ENCODE measurements around the gene IRAK1BP1. TPM values are rescaled to one million over a fixed set of nuclear protein-coding genes. Genes with fewer than 3 reads are reported as not detected.
"Not testable (repeated sequence)": the region's sequence is repeated elsewhere in the genome, so short reads cannot be mapped to it uniquely, and the experiment has no call there.

The IRAK1BP1 gene, protein sequence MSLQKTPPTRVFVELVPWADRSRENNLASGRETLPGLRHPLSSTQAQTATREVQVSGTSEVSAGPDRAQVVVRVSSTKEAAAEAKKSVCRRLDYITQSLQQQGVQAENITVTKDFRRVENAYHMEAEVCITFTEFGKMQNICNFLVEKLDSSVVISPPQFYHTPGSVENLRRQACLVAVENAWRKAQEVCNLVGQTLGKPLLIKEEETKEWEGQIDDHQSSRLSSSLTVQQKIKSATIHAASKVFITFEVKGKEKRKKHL
- 10 to 100 TPM; 13.1 to 13.6 (median 13.2) TPM for polyA plus RNA-seq (ENCODE audit: insufficient read length in 4 of 4)

DNA sequence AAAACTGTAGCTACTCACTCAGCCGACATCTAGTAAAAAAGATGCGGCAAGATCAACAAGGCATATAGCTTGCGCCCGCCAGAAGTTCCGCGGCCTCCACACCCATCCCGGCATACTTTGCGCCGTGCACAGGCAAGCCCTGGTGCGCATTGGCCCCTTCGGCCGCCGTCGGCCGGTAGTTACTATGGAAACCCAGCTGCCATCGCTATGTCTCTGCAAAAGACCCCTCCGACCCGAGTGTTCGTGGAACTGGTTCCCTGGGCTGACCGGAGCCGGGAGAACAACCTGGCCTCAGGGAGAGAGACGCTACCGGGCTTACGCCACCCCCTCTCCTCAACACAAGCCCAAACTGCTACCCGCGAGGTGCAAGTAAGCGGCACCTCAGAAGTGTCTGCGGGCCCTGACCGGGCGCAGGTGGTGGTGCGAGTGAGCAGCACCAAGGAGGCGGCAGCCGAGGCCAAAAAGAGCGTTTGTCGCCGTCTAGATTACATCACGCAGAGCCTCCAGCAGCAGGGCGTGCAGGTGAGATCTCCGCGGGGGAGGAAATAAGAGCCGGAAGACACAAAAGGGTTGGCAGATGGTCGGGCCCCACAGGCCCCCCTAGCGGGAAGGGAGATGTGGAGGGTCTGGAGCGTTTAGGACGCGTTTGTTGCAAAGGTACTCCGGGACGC, at the start of gene IRAK1BP1:
TSS of gene IRAK1BP1 (plus strand) at position 182 of the 671 bp plus-strand sequence. CDS start at position 208, 26 bp downstream.
- DNase-seq (ENCODE audit: low read depth in 4 of 4, low spot score in 3 of 4) = peak; percentile 74 to 80 (median 77)

DNA sequence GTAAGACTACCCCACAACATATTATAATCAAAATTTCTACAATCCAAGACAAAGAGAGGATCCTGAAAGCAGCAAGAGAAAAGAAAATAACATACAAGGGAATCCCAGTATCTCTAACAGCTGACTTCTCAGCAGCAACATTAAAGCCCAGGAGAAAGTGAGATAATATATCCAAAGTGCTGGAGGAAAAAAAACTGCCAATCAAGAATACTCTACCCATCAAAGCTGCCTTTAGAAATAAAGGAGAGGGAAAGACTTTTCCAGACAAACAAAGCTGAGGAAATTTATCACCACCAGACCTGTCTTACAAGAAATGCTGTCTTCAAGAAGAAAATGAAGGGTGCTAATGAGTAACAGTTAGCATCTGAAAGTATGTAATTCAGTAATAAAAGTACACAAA, 43.3 kb upstream of the IRAK1BP1 start:
- no peak for DNase-seq (ENCODE audit: low read depth in 4 of 4, low spot score in 3 of 4)

GRCh38 chr6:78829407-78829806, 37.9 kb upstream of the IRAK1BP1 start:
- no peak for DNase-seq (ENCODE audit: low read depth in 4 of 4, low spot score in 3 of 4)

- DNase-seq (ENCODE audit: low read depth in 4 of 4, low spot score in 3 of 4) = no peak
Measured at GRCh38 chr6:78830805-78831204, 36.5 kb upstream of the IRAK1BP1 start.

DNA sequence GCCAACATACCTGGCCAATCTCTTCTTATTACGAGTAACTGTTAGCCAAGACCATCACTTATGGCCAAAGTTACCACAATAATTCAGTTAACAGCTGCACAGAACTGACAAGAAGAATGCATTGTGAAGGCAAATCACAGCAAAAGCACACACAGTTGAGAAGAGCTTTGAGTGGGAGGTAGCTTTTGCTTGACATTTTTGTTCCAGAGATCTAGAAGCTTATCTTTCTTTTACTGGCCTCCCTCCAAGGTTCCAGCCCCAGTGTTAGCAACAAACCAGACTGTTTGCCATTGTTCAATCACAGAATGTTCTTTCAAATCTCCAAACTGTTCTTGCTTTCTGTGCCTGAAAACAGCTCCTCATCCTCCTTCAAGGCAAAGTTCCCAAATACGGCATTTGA, 35.9 kb upstream of the IRAK1BP1 start:
- peak in 1 of 4 donors; percentile 5 for DNase-seq (ENCODE audit: low read depth in 4 of 4, low spot score in 3 of 4)

DNA sequence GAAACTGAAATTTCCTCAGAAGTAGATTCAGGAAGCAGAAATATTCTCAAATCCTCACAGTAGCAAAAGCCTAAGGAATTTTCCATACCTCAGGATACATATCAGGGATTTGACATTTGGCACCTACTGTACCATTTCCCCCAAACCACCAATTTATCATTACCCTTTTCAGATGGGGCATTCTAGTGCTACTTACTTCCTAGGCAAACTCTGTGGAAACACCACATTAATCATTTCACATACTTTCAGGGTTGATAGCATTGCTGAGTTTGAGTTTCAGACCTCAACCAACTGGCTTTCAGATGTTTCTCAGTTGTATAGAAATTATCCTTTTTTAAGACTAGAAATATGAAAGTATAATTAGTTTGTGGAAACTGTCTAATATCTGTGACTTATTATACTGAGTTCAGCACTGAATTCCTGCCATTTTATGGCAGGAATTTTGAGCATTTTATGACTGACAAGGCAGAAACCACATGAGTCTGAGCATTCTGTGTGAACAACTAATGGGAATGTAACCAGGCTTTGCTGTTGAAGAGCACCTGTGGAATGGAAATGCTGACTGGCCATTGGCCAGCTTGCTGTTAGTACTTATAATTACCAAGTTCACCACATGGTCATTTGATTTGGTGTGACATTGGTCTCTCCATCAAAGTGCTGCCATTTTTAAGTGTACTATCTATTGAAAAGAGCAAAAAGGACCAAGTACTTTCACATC, 35.1 kb upstream of the IRAK1BP1 start:
- DNase-seq (ENCODE audit: low read depth in 4 of 4, low spot score in 3 of 4) = no peak

- DNase-seq (ENCODE audit: low read depth in 4 of 4, low spot score in 3 of 4) = no peak
Measured at GRCh38 chr6:78835817-78836216, 31.5 kb upstream of the IRAK1BP1 start.

- no peak for DNase-seq (ENCODE audit: low read depth in 4 of 4, low spot score in 3 of 4)
Measured at GRCh38 chr6:78836598-78836997, 30.8 kb upstream of the IRAK1BP1 start.

GRCh38 chr6:78841111-78841510, 26.2 kb upstream of the IRAK1BP1 start:
- no peak for DNase-seq (ENCODE audit: low read depth in 4 of 4, low spot score in 3 of 4)

DNA sequence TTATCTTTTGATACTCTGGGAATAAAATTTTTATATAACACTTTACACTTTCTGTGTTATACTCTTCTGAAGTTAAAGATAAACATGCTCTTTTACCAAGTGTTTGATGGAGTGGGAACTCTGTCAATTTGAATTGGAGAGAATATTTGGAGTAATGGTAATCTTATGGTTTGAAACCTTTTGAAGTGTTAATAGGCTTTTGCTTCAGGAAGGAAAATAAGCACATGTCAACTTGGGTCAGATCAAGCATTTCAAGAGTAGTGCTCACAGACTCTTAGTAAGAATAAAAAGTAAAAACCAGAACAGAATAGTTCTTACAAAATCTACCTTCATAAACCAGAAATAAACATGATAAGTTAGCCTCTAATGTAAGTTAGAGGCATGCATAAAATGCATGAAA, 24.4 kb upstream of the IRAK1BP1 start:
- DNase-seq (ENCODE audit: low read depth in 4 of 4, low spot score in 3 of 4) = no peak

DNA sequence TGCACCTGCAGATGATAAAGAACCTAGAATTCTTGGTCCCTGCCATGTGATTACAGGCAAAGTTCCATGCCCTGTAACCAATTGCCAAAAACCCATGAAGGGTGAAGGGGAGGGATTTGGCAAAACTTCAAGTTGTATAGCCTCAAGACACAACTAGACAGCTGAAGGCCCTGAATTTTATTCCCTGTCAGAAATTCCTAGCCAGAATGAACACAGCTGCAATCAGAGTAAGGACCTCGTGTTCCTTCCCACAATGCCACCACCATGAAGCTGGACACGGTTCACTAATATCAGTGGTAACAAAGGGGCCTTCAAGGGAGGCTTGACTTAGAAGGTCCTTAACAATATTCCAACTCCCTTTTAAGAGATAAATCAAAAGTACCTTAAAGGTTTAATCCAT, 22.5 kb upstream of the IRAK1BP1 start:
- no peak for DNase-seq (ENCODE audit: low read depth in 4 of 4, low spot score in 3 of 4)

- no peak for DNase-seq (ENCODE audit: low read depth in 4 of 4, low spot score in 3 of 4)
Measured at GRCh38 chr6:78845567-78845966, 21.8 kb upstream of the IRAK1BP1 start.

DNA sequence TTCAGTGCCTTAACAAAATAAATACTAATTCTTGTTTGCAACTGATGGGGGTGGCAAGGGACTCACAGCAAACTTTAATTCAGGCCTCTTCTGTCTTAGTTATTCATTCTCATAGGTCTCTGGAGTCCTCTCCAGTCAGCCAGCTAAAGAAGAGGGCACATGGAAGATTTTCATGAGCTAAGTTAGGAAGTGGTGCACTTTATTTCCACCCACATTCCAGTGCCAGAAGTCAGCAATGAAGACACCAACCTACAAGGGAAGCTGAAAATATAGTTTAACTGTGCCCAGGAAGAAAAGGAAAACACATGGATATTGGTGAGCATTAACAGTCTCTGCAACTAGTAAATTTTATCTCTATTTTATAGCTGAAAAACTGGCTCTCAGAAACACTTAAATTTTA, 16.7 kb upstream of the IRAK1BP1 start:
- no peak for DNase-seq (ENCODE audit: low read depth in 4 of 4, low spot score in 3 of 4)

GRCh38 chr6:78851156-78851555, 16.2 kb upstream of the IRAK1BP1 start:
- DNase-seq (ENCODE audit: low read depth in 4 of 4, low spot score in 3 of 4) = no peak

DNA sequence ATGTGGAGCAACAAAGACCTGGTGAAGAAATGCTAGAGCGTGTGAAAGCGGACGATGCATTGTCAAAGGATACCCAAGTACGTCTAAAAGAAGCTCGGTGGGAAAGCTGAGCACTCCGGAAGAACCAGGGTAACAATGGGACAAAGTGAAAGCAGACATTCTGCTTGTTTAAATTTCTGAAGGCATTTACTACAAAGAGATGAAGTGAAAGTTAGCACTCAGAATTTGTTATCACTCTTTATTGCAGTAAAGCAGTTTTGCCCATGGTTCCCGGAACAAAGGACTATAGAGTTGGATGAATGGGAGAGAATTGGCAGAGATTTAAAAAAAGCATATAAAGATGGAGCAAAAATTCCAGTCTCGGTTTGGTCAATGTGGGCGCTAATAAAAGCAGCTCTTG, 12.8 kb upstream of the IRAK1BP1 start:
- no peak for DNase-seq (ENCODE audit: low read depth in 4 of 4, low spot score in 3 of 4)

- DNase-seq (ENCODE audit: low read depth in 4 of 4, low spot score in 3 of 4) = not testable (repeated sequence)
Measured at GRCh38 chr6:78858339-78858938, 8.9 kb upstream of the IRAK1BP1 start.

- DNase-seq (ENCODE audit: low read depth in 4 of 4, low spot score in 3 of 4) = no peak
Measured at GRCh38 chr6:78861509-78861908, 5.8 kb upstream of the IRAK1BP1 start.

- no peak for DNase-seq (ENCODE audit: low read depth in 4 of 4, low spot score in 3 of 4)
Measured at GRCh38 chr6:78863576-78863975, 3.8 kb upstream of the IRAK1BP1 start.

DNA sequence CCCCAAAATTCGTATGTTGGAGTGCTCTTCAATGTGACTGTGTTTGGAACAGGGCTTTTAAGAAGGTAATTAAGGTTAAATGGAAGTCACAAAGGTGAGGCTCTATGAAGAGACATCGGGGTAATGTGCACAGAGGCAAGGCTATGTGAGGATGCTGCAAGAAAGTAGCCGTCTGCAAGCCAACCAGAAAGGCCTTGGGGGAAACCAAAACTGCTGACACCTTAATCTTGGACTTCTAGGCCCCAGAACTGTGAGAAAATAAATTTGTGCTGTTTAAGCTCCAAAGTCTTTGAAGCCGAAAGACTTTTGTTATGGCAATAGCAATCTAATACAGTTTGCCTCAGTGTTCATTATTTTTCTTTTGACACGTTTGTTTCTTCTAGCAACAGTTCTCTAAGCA, 2.4 kb upstream of the IRAK1BP1 start:
- no peak for DNase-seq (ENCODE audit: low read depth in 4 of 4, low spot score in 3 of 4)

GRCh38 chr6:78867020-78867369, 356 bp upstream of the IRAK1BP1 start:
- DNase-seq (ENCODE audit: low read depth in 4 of 4, low spot score in 3 of 4) = no peak

- DNase-seq (ENCODE audit: low read depth in 4 of 4, low spot score in 3 of 4) = no peak
Measured at GRCh38 chr6:78868116-78868515, 765 bp downstream of the IRAK1BP1 start.

Measured in right renal pelvis (tissue), 4 donors.